ENCODE data around the gene ACP7. TPM values are rescaled to one million over a fixed set of nuclear protein-coding genes. Genes with fewer than 3 reads are reported as not detected.
"Not testable (repeated sequence)": the region's sequence is repeated elsewhere in the genome, so short reads cannot be mapped to it uniquely, and the experiment has no call there.

The ACP7 gene
- total RNA-seq, 2 donors from 2014 or later: not detected

- no peaks in the 10 kb centered on the region for H3K9me3 ChIP-seq
- no peak overlapping the region for H3K27ac ChIP-seq
- no peaks in the 10 kb centered on the region for H3K36me3 ChIP-seq
- no peak overlapping the region for H3K4me3 ChIP-seq
- no peaks in the 10 kb centered on the region for H3K27me3 ChIP-seq
- TF ChIP-seq, protein P1, sequence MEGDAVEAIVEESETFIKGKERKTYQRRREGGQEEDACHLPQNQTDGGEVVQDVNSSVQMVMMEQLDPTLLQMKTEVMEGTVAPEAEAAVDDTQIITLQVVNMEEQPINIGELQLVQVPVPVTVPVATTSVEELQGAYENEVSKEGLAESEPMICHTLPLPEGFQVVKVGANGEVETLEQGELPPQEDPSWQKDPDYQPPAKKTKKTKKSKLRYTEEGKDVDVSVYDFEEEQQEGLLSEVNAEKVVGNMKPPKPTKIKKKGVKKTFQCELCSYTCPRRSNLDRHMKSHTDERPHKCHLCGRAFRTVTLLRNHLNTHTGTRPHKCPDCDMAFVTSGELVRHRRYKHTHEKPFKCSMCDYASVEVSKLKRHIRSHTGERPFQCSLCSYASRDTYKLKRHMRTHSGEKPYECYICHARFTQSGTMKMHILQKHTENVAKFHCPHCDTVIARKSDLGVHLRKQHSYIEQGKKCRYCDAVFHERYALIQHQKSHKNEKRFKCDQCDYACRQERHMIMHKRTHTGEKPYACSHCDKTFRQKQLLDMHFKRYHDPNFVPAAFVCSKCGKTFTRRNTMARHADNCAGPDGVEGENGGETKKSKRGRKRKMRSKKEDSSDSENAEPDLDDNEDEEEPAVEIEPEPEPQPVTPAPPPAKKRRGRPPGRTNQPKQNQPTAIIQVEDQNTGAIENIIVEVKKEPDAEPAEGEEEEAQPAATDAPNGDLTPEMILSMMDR (IDR thresholded peaks at IDR 0.05): no peak
- peaks cover 0 to 47% of the 10 kb centered on the region in 2 donors for H3K4me1 ChIP-seq
- DNase-seq (ENCODE audit: low spot score): no peak
These were observed 58.5 kb downstream of the ACP7 start for GRCh38 chr19:39142630-39143029.

GRCh38 chr19:39143757-39144289 lies 59.7 kb downstream of the ACP7 start:
- H3K4me3 ChIP-seq; H3K27ac ChIP-seq; H3K36me3 ChIP-seq; H3K9me3 ChIP-seq; DNase-seq (ENCODE audit: low spot score); H3K27me3 ChIP-seq: not testable (repeated sequence)
- peaks cover 0 to 44% of the 10 kb centered on the region in 2 donors for H3K4me1 ChIP-seq

- H3K4me3 ChIP-seq: no peak overlapping the region
- TF ChIP-seq, protein P1 (IDR thresholded peaks at IDR 0.05): no peak
- DNase-seq (ENCODE audit: low spot score): no peak
- H3K36me3 ChIP-seq: no peaks in the 10 kb centered on the region
- peak overlapping the region; percentile 75 to 77 for H3K27ac ChIP-seq
- H3K4me1 ChIP-seq: peaks cover 0 to 37% of the 10 kb centered on the region in 2 donors
- no peaks in the 10 kb centered on the region for H3K9me3 ChIP-seq
- H3K27me3 ChIP-seq: no peaks in the 10 kb centered on the region
These were observed 60.3 kb downstream of the ACP7 start for GRCh38 chr19:39144290-39145071.

GRCh38 chr19:39145180-39145953 lies 61.2 kb downstream of the ACP7 start:
- TF ChIP-seq, protein P1 (IDR thresholded peaks at IDR 0.05): peak in 1 of 2 donors; percentile 32
- H3K27me3 ChIP-seq: no peaks in the 10 kb centered on the region
- H3K9me3 ChIP-seq: no peaks in the 10 kb centered on the region
- H3K4me1 ChIP-seq: peaks cover 0 to 28% of the 10 kb centered on the region in 2 donors
- H3K27ac ChIP-seq: peak overlapping the region; percentile 75 to 77
- no peaks in the 10 kb centered on the region for H3K36me3 ChIP-seq
- no peak for DNase-seq (ENCODE audit: low spot score)
- no peak overlapping the region for H3K4me3 ChIP-seq

DNA sequence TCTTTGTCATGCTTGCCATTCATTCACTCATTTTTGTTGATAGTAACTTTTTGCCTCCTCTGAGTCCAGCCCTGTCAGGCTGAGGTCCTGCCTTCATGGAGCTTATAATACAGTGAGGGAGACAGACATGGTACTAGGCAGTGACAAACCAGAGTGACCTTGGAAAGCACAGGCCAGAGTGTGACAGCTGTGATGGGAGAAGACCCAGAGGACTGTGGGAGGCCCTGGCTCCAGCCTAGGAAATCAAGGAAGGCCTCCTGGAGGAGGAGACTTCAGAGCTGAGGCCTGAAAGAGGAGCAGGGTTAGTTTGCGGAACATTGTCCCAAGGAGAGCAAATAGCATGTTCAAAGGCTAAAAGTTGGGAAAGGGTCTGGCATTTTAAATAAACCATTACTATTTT lies 61.9 kb downstream of the ACP7 start:
- Histone ChIP-seq H3K9me3 (no peaks in the 10 kb centered on the region), H3K27me3 (no peaks in the 10 kb centered on the region), H3K4me1 (peaks cover 0 to 25% of the 10 kb centered on the region in 2 donors), H3K27ac (peak overlapping the region; percentile 75 to 77), H3K36me3 (no peaks in the 10 kb centered on the region), H3K4me3 (no peak overlapping the region)
- TF ChIP-seq, protein P1 (IDR thresholded peaks at IDR 0.05): no peak
- no peak for DNase-seq (ENCODE audit: low spot score)

All from right atrium auricular region (tissue), 2 donors.